ENCODE measurements around the gene SERINC2.
"Not testable (repeated sequence)": the region's sequence is repeated elsewhere in the genome, so short reads cannot be mapped to it uniquely, and the experiment has no call there.

The SERINC2 gene

GRCh38 chr1:31435471-31436409, 22.7 kb downstream of the SERINC2 start:
- no peak for DNase-seq

- no peak for DNase-seq
Observed at GRCh38 chr1:31436596-31437432, 23.8 kb downstream of the SERINC2 start.

GRCh38 chr1:31437433-31438037, 24.5 kb downstream of the SERINC2 start:
- no peak for DNase-seq

GRCh38 chr1:31439276-31439675, 26.3 kb downstream of the SERINC2 start:
- DNase-seq, result no peak

- no peak for DNase-seq
Observed at GRCh38 chr1:31441073-31441472, 28.1 kb downstream of the SERINC2 start.

- DNase-seq, result no peak
Observed at GRCh38 chr1:31441558-31441957, 28.5 kb downstream of the SERINC2 start.

- DNase-seq, result no peak
Observed at GRCh38 chr1:31441970-31442647, 29.1 kb downstream of the SERINC2 start.

- DNase-seq, result no peak
Observed at GRCh38 chr1:31442648-31442994, 29.6 kb downstream of the SERINC2 start.

- no peak for DNase-seq
Observed at GRCh38 chr1:31443673-31444072, 30.7 kb downstream of the SERINC2 start.

- DNase-seq, result no peak
Observed at GRCh38 chr1:31444725-31445448, 31.9 kb downstream of the SERINC2 start.

GRCh38 chr1:31445951-31446350, 32.9 kb downstream of the SERINC2 start:
- no peak for DNase-seq

GRCh38 chr1:31447210-31447609, 34.2 kb downstream of the SERINC2 start:
- DNase-seq, result no peak

GRCh38 chr1:31453384-31454079, 40.5 kb downstream of the SERINC2 start:
- no peak for DNase-seq

- no peak for DNase-seq
Observed at GRCh38 chr1:31458287-31458896, 45.4 kb downstream of the SERINC2 start.

- DNase-seq, result no peak
Observed at GRCh38 chr1:31460027-31460426, 47.0 kb downstream of the SERINC2 start.

- DNase-seq, result no peak
Observed at GRCh38 chr1:31467005-31467674, 54.1 kb downstream of the SERINC2 start.

GRCh38 chr1:31470794-31471315, 57.8 kb downstream of the SERINC2 start:
- DNase-seq, result no peak

GRCh38 chr1:31471452-31472313, 58.7 kb downstream of the SERINC2 start:
- DNase-seq, result not testable (repeated sequence)

- not testable (repeated sequence) for DNase-seq
Observed at GRCh38 chr1:31472314-31472651, 59.3 kb downstream of the SERINC2 start.
